SH-SY5Y (cell line): ENCODE measurements around the gene GATAD1.

Experiments used
- GATA2 ChIP-seq: IDR thresholded peaks from 2 replicates; pipeline ENCODE4 v1.6.1; 2011; ENCODE audit warnings: mild to moderate bottlenecking, low read depth, low read length
- GATA3 ChIP-seq: IDR thresholded peaks from 2 replicates; pipeline ENCODE4 v1.6.1; 2011; ENCODE audit warnings: low read depth, mild to moderate bottlenecking, low read length, moderate library complexity

GRCh38 chr7:92435542-92435941 lies 11.7 kb upstream of the GATAD1 start:
- TF ChIP-seq GATA2 (no peak), GATA3 (no peak)
